ENCODE results near the gene ADGRL1. TPM values are rescaled to one million over a fixed set of nuclear protein-coding genes. Genes with fewer than 3 reads are reported as not detected.

Gene ADGRL1
- total and polyA plus RNA-seq, 10 donors = 1.8 to 21.1 (median 12.4) TPM

GRCh38 chr19:14111486-14111885, 94.5 kb downstream of the ADGRL1 start:
- DNase-seq = no peak
- no peak for TF ChIP-seq POLR2AphosphoS5 (IDR thresholded peaks at IDR 0.05)
- no peak for TF ChIP-seq CTCF (IDR thresholded peaks at IDR 0.05 in 8 of 11, conservative IDR thresholded peaks at IDR 0.05 in 3 of 11)
- no peak for TF ChIP-seq POLR2A (IDR thresholded peaks at IDR 0.05)
- no peaks in the 10 kb centered on the region for H3K27me3 ChIP-seq (replicated peaks in 1 of 7)
- H3K36me3 ChIP-seq = peaks cover 0 to 38% (median 10%) of the 10 kb centered on the region in 6 donors
- 81 to 88% (median 83%) methylated on average over 1 of the region's 1 CpG for WGBS, 5 donors
- no peaks in the 10 kb centered on the region for H3K9me3 ChIP-seq
- peak overlapping the region in 7 of 8 donors; percentile 8 to 67 (median 38) for H3K4me3 ChIP-seq
- intact Hi-C loops (cut with DNase I; ENCODE audit: low total_unique reads) = no loop called here
- H3K27ac ChIP-seq = peak overlapping the region in 7 of 8 donors; percentile 85 to 99 (median 93)
- peaks cover 27 to 97% (median 66%) of the 10 kb centered on the region in 6 donors for H3K4me1 ChIP-seq

GRCh38 chr19:14110650-14111049, 95.3 kb downstream of the ADGRL1 start:
- WGBS, 5 donors = 56 to 77% (median 70%) methylated on average over 2 of the region's 2 CpGs
- no peak for DNase-seq
- intact Hi-C loops (cut with DNase I; ENCODE audit: low total_unique reads) = no loop called here
- H3K4me1 ChIP-seq = peaks cover 19 to 88% (median 58%) of the 10 kb centered on the region in 6 donors
- no peaks in the 10 kb centered on the region for H3K27me3 ChIP-seq (replicated peaks in 1 of 7)
- H3K27ac ChIP-seq = peak overlapping the region in 5 of 8 donors; percentile 90 to 99 (median 97)
- peak overlapping the region in 4 of 8 donors; percentile 18 to 67 (median 54) for H3K4me3 ChIP-seq
- TF ChIP-seq POLR2A (IDR thresholded peaks at IDR 0.05) (no peak), POLR2AphosphoS5 (IDR thresholded peaks at IDR 0.05) (no peak), CTCF (IDR thresholded peaks at IDR 0.05 in 8 of 11, conservative IDR thresholded peaks at IDR 0.05 in 3 of 11) (no peak)
- H3K36me3 ChIP-seq = peaks cover 0 to 46% (median 18%) of the 10 kb centered on the region in 6 donors
- H3K9me3 ChIP-seq = no peaks in the 10 kb centered on the region

DNA sequence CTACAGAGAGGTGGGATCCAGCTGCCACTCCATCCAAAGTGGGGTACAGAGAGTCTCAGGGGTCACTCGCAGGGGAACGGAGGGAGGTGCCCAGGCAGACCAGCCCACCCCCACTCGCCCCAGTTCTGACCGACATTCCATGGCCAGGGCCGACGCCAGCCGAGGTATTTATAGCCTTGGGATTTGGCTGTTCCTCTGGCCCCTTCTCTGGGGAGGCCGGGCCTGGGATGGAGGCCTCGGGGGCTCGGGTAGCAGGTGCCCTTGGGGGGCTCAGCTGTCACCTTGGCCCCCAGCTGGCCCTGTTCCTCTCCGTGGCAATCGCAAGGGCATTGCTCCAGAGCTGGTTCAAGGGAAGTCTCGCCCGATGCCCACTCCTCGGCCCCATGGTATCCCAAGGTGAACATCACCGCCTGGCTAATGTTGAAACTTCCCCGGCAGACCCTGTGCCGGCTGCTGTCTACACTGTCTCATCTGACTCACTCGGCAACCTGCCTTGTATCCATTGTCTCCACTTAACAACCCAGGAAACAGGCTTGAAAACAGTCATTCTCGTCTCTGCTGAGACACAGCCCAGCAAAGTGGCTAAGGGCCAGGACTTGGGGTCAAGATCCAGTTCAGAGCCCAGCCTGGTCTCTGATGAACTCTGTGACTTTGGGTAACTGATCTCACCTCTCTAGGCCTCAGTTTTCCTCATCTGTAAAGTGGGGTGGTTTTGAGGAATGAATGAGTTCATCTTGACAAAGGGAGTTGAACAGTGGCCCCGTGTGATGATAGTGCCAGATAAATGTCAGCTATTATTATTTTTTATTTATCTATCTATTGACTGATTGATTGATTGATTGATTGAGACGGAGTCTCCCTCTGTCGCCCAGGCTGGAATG, 98.1 kb downstream of the ADGRL1 start:
- H3K27me3 ChIP-seq (replicated peaks in 1 of 7) = no peaks in the 10 kb centered on the region
- 72 to 83% (median 75%) methylated on average over 15 to 23 of the region's 23 CpGs for WGBS, 5 donors
- TF ChIP-seq POLR2AphosphoS5 (IDR thresholded peaks at IDR 0.05) (peak in 2 of 3 donors; percentile 31 to 49), CTCF (IDR thresholded peaks at IDR 0.05 in 8 of 11, conservative IDR thresholded peaks at IDR 0.05 in 3 of 11) (no peak)
- no peaks in the 10 kb centered on the region for H3K9me3 ChIP-seq
- no peak overlapping the region for H3K4me3 ChIP-seq
- intact Hi-C loops (cut with DNase I; ENCODE audit: low total_unique reads) = no loop called here
- H3K36me3 ChIP-seq = peaks cover 0 to 75% (median 41%) of the 10 kb centered on the region in 6 donors
- no peak for DNase-seq
- peaks cover 8 to 70% (median 39%) of the 10 kb centered on the region in 6 donors for H3K4me1 ChIP-seq
- peak overlapping the region in 7 of 8 donors; percentile 42 to 73 (median 64) for H3K27ac ChIP-seq

DNA sequence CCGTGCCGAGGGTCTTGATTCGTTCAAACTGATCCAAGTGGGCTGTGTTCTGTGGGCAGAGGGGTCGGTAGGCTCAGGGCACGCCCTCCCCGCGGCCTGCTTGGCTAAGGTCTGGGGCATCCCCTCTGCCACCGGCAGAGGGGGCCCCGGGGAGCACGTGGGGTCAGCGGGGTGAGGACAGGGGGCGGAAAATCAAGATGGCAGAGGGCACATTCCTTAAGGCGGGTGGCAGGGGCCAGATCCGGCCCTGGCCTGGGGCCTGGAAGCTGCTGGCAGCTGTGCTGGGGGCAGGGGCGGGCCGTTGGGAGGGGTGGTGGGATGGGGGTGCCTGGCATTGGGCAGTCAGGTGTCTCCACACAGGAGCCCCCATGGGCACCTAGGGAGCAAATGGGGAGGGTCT, 99.1 kb downstream of the ADGRL1 start:
- intact Hi-C loops (cut with DNase I; ENCODE audit: low total_unique reads) = no loop called here
- H3K27ac ChIP-seq = peak overlapping the region in 6 of 8 donors; percentile 41 to 73 (median 66)
- H3K4me1 ChIP-seq = peaks cover 5 to 70% (median 38%) of the 10 kb centered on the region in 6 donors
- peaks cover 0 to 83% (median 51%) of the 10 kb centered on the region in 6 donors for H3K36me3 ChIP-seq
- WGBS, 5 donors = 77 to 94% (median 84%) methylated on average over 12 to 16 of the region's 16 CpGs
- TF ChIP-seq POLR2A (IDR thresholded peaks at IDR 0.05) (no peak), POLR2AphosphoS5 (IDR thresholded peaks at IDR 0.05) (no peak), CTCF (IDR thresholded peaks at IDR 0.05 in 8 of 11, conservative IDR thresholded peaks at IDR 0.05 in 3 of 11) (no peak)
- H3K4me3 ChIP-seq = no peak overlapping the region
- no peaks in the 10 kb centered on the region for H3K27me3 ChIP-seq (replicated peaks in 1 of 7)
- H3K9me3 ChIP-seq = no peaks in the 10 kb centered on the region
- DNase-seq = no peak

All from spleen (tissue), 11 donors.